ENCODE results near the gene PLB1.

The PLB1 gene

GRCh38 chr2:28556303-28556702 lies 60.4 kb downstream of the PLB1 start:
- H3K4me2 ChIP-seq (ENCODE audit: low read length, poor library complexity, severe bottlenecking), result no peak overlapping the region
- H3K27me3 ChIP-seq (ENCODE audit: control insufficient read depth in 1 of 2, insufficient read depth in 1 of 2, low read length in 2 of 2), result no peaks in the 10 kb centered on the region
- no peak overlapping the region for H3K14ac ChIP-seq (ENCODE audit: low read length in 2 of 2)
- no peak overlapping the region for H3K9ac ChIP-seq (ENCODE audit: low read length)
- H3K18ac ChIP-seq (ENCODE audit: low read depth in 1 of 2, low read length in 2 of 2), result no peak overlapping the region
- H2BK15ac ChIP-seq (ENCODE audit: low read depth, poor library complexity, severe bottlenecking), result no peak overlapping the region
- H4K91ac ChIP-seq (ENCODE audit: low read length), result no peak overlapping the region
- no peak overlapping the region for H3K23ac ChIP-seq (ENCODE audit: low read length in 2 of 2)
- 87% methylated on average over 2 of the region's 4 CpGs for WGBS
- no peaks in the 10 kb centered on the region for H3K79me1 ChIP-seq (replicated peaks; ENCODE audit: low read length, poor library complexity, severe bottlenecking)
- H2BK120ac ChIP-seq (ENCODE audit: low read depth, low read length), result no peak overlapping the region
- H3K27ac ChIP-seq (ENCODE audit: low read length, poor library complexity, severe bottlenecking), result no peak overlapping the region
- H4K8ac ChIP-seq (ENCODE audit: low read length), result no peak overlapping the region
- H2AFZ ChIP-seq (ENCODE audit: low read depth, low read length), result no peak overlapping the region
- H2BK5ac ChIP-seq (ENCODE audit: low read depth, low read length, poor library complexity, severe bottlenecking), result no peak overlapping the region
- no peak for DNase-seq
- no peak overlapping the region for H3K4ac ChIP-seq (ENCODE audit: low read depth in 1 of 2, low read length in 2 of 2)
- no peaks in the 10 kb centered on the region for H3K9me3 ChIP-seq (ENCODE audit: control insufficient read depth, low read length)
- H3K36me3 ChIP-seq (ENCODE audit: control insufficient read depth in 1 of 2, insufficient read depth in 2 of 2, low read depth in 1 of 2, low read length in 2 of 2), result no peaks in the 10 kb centered on the region
- H2BK12ac ChIP-seq (ENCODE audit: low read length in 2 of 2), result no peak overlapping the region
- no peak overlapping the region for H2AK5ac ChIP-seq (ENCODE audit: low read length, severe bottlenecking)
- H3K4me3 ChIP-seq (ENCODE audit: insufficient read depth in 1 of 2, low read depth in 1 of 2, low read length in 2 of 2), result no peak overlapping the region
- H3K4me1 ChIP-seq (ENCODE audit: control insufficient read depth, insufficient read depth, low read depth, low read length), result no peaks in the 10 kb centered on the region

- no peak overlapping the region for H2AK5ac ChIP-seq (ENCODE audit: low read length, severe bottlenecking)
- H3K79me1 ChIP-seq (replicated peaks; ENCODE audit: low read length, poor library complexity, severe bottlenecking), result no peaks in the 10 kb centered on the region
- H4K91ac ChIP-seq (ENCODE audit: low read length), result no peak overlapping the region
- WGBS, result 91% methylated on average over 3 of the region's 6 CpGs
- H2BK120ac ChIP-seq (ENCODE audit: low read depth, low read length), result no peak overlapping the region
- H3K36me3 ChIP-seq (ENCODE audit: control insufficient read depth in 1 of 2, insufficient read depth in 2 of 2, low read depth in 1 of 2, low read length in 2 of 2), result no peaks in the 10 kb centered on the region
- no peak overlapping the region for H3K18ac ChIP-seq (ENCODE audit: low read depth in 1 of 2, low read length in 2 of 2)
- no peak for DNase-seq
- no peak overlapping the region for H3K27ac ChIP-seq (ENCODE audit: low read length, poor library complexity, severe bottlenecking)
- no peak overlapping the region for H2AFZ ChIP-seq (ENCODE audit: low read depth, low read length)
- H3K27me3 ChIP-seq (ENCODE audit: control insufficient read depth in 1 of 2, insufficient read depth in 1 of 2, low read length in 2 of 2), result no peaks in the 10 kb centered on the region
- no peak overlapping the region for H4K8ac ChIP-seq (ENCODE audit: low read length)
- H3K9ac ChIP-seq (ENCODE audit: low read length), result no peak overlapping the region
- H3K14ac ChIP-seq (ENCODE audit: low read length in 2 of 2), result no peak overlapping the region
- no peaks in the 10 kb centered on the region for H3K9me3 ChIP-seq (ENCODE audit: control insufficient read depth, low read length)
- H2BK15ac ChIP-seq (ENCODE audit: low read depth, poor library complexity, severe bottlenecking), result no peak overlapping the region
- H3K23ac ChIP-seq (ENCODE audit: low read length in 2 of 2), result no peak overlapping the region
- H2BK5ac ChIP-seq (ENCODE audit: low read depth, low read length, poor library complexity, severe bottlenecking), result no peak overlapping the region
- no peak overlapping the region for H2BK12ac ChIP-seq (ENCODE audit: low read length in 2 of 2)
- no peak overlapping the region for H3K4me3 ChIP-seq (ENCODE audit: insufficient read depth in 1 of 2, low read depth in 1 of 2, low read length in 2 of 2)
- no peak overlapping the region for H3K4me2 ChIP-seq (ENCODE audit: low read length, poor library complexity, severe bottlenecking)
- no peaks in the 10 kb centered on the region for H3K4me1 ChIP-seq (ENCODE audit: control insufficient read depth, insufficient read depth, low read depth, low read length)
- H3K4ac ChIP-seq (ENCODE audit: low read depth in 1 of 2, low read length in 2 of 2), result no peak overlapping the region
These were observed 61.7 kb downstream of the PLB1 start for GRCh38 chr2:28557389-28558131.

- H4K91ac ChIP-seq (ENCODE audit: low read length), result no peak overlapping the region
- no peak overlapping the region for H2BK12ac ChIP-seq (ENCODE audit: low read length in 2 of 2)
- no peaks in the 10 kb centered on the region for H3K79me1 ChIP-seq (replicated peaks; ENCODE audit: low read length, poor library complexity, severe bottlenecking)
- no peaks in the 10 kb centered on the region for H3K4me1 ChIP-seq (ENCODE audit: control insufficient read depth, insufficient read depth, low read depth, low read length)
- H3K27me3 ChIP-seq (ENCODE audit: control insufficient read depth in 1 of 2, insufficient read depth in 1 of 2, low read length in 2 of 2), result no peaks in the 10 kb centered on the region
- no peak overlapping the region for H3K4ac ChIP-seq (ENCODE audit: low read depth in 1 of 2, low read length in 2 of 2)
- no peak overlapping the region for H3K4me3 ChIP-seq (ENCODE audit: insufficient read depth in 1 of 2, low read depth in 1 of 2, low read length in 2 of 2)
- H3K4me2 ChIP-seq (ENCODE audit: low read length, poor library complexity, severe bottlenecking), result no peak overlapping the region
- DNase-seq, result no peak
- H2AK5ac ChIP-seq (ENCODE audit: low read length, severe bottlenecking), result no peak overlapping the region
- no peak overlapping the region for H2BK5ac ChIP-seq (ENCODE audit: low read depth, low read length, poor library complexity, severe bottlenecking)
- no peak overlapping the region for H3K9ac ChIP-seq (ENCODE audit: low read length)
- no peak overlapping the region for H3K14ac ChIP-seq (ENCODE audit: low read length in 2 of 2)
- H2AFZ ChIP-seq (ENCODE audit: low read depth, low read length), result no peak overlapping the region
- no peak overlapping the region for H3K18ac ChIP-seq (ENCODE audit: low read depth in 1 of 2, low read length in 2 of 2)
- H4K8ac ChIP-seq (ENCODE audit: low read length), result no peak overlapping the region
- no peak overlapping the region for H2BK120ac ChIP-seq (ENCODE audit: low read depth, low read length)
- H2BK15ac ChIP-seq (ENCODE audit: low read depth, poor library complexity, severe bottlenecking), result no peak overlapping the region
- WGBS, result 95% methylated on average over 3 of the region's 5 CpGs
- H3K36me3 ChIP-seq (ENCODE audit: control insufficient read depth in 1 of 2, insufficient read depth in 2 of 2, low read depth in 1 of 2, low read length in 2 of 2), result no peaks in the 10 kb centered on the region
- no peak overlapping the region for H3K27ac ChIP-seq (ENCODE audit: low read length, poor library complexity, severe bottlenecking)
- no peak overlapping the region for H3K23ac ChIP-seq (ENCODE audit: low read length in 2 of 2)
- H3K9me3 ChIP-seq (ENCODE audit: control insufficient read depth, low read length), result no peaks in the 10 kb centered on the region
These were observed 62.4 kb downstream of the PLB1 start for GRCh38 chr2:28558158-28558820.

GRCh38 chr2:28558918-28559317 lies 63.1 kb downstream of the PLB1 start:
- Histone ChIP-seq H2AFZ (ENCODE audit: low read depth, low read length) (no peak overlapping the region), H4K91ac (ENCODE audit: low read length) (no peak overlapping the region), H2BK120ac (ENCODE audit: low read depth, low read length) (no peak overlapping the region), H4K8ac (ENCODE audit: low read length) (no peak overlapping the region), H3K14ac (ENCODE audit: low read length in 2 of 2) (no peak overlapping the region), H3K9ac (ENCODE audit: low read length) (no peak overlapping the region), H2BK15ac (ENCODE audit: low read depth, poor library complexity, severe bottlenecking) (no peak overlapping the region), H3K4ac (ENCODE audit: low read depth in 1 of 2, low read length in 2 of 2) (no peak overlapping the region), H3K36me3 (ENCODE audit: control insufficient read depth in 1 of 2, insufficient read depth in 2 of 2, low read depth in 1 of 2, low read length in 2 of 2) (no peaks in the 10 kb centered on the region), H3K23ac (ENCODE audit: low read length in 2 of 2) (no peak overlapping the region), H3K4me3 (ENCODE audit: insufficient read depth in 1 of 2, low read depth in 1 of 2, low read length in 2 of 2) (no peak overlapping the region), H3K27ac (ENCODE audit: low read length, poor library complexity, severe bottlenecking) (no peak overlapping the region), H2BK12ac (ENCODE audit: low read length in 2 of 2) (no peak overlapping the region), H3K27me3 (ENCODE audit: control insufficient read depth in 1 of 2, insufficient read depth in 1 of 2, low read length in 2 of 2) (no peaks in the 10 kb centered on the region), H3K4me1 (ENCODE audit: control insufficient read depth, insufficient read depth, low read depth, low read length) (no peaks in the 10 kb centered on the region), H2BK5ac (ENCODE audit: low read depth, low read length, poor library complexity, severe bottlenecking) (no peak overlapping the region), H2AK5ac (ENCODE audit: low read length, severe bottlenecking) (no peak overlapping the region), H3K79me1 (replicated peaks; ENCODE audit: low read length, poor library complexity, severe bottlenecking) (no peaks in the 10 kb centered on the region), H3K9me3 (ENCODE audit: control insufficient read depth, low read length) (no peaks in the 10 kb centered on the region), H3K18ac (ENCODE audit: low read depth in 1 of 2, low read length in 2 of 2) (no peak overlapping the region), H3K4me2 (ENCODE audit: low read length, poor library complexity, severe bottlenecking) (no peak overlapping the region)
- DNase-seq, result no peak
- 88% methylated on average over 4 of the region's 4 CpGs for WGBS
